Measurements from ENCODE around the gene MRPL49. TPM values are rescaled to one million over a fixed set of nuclear protein-coding genes. Genes with fewer than 3 reads are reported as not detected.

Gene MRPL49
- total and polyA plus RNA-seq, 9 of the 15 experiments (the other 6 are each of a cell fraction or from before 2014, with no cell fraction given), result 74.3 to 132 (median 91.2) TPM

GRCh38 chr11:65134952-65135632 lies 13.0 kb downstream of the MRPL49 start (continued):
- TF ChIP-seq ATF1 (CRISPR knock-in tag; IDR thresholded peaks at IDR 0.05) (no peak), ATF1 (tag; IDR thresholded peaks at IDR 0.05) (peak; percentile 93), BMI1 (IDR thresholded peaks at IDR 0.05; ENCODE audit: low read length) (peak; percentile 89), ZNF121 (CRISPR knock-in tag; conservative IDR thresholded peaks at IDR 0.05) (no peak), ZNF175 (CRISPR knock-in tag; IDR thresholded peaks at IDR 0.05; ENCODE audit: low read depth) (no peak), KLF10 (CRISPR knock-in tag; IDR thresholded peaks at IDR 0.05) (no peak), IRF9 (tag; IDR thresholded peaks at IDR 0.05) (no peak), CBFA2T3 (IDR thresholded peaks at IDR 0.05) (no peak), CBX2 (IDR thresholded peaks at IDR 0.05; ENCODE audit: insufficient read depth, low read length, poor library complexity, severe bottlenecking) (no peak), CBX8 (IDR thresholded peaks at IDR 0.05; ENCODE audit: borderline replicate concordance, extremely low read depth, low read depth, low read length, poor library complexity, severe bottlenecking) (no peak), SP2 (IDR thresholded peaks at IDR 0.05; ENCODE audit: extremely low read depth, low read depth, low read length, poor library complexity, severe bottlenecking) (peak; percentile 72), NFIC (IDR thresholded peaks at IDR 0.05) (peak; percentile 35), PRPF4 (IDR thresholded peaks at IDR 0.05; ENCODE audit: insufficient read depth, low read depth, low read length, poor library complexity, severe bottlenecking) (no peak), E2F8 (IDR thresholded peaks at IDR 0.05; ENCODE audit: low read depth, partially characterized antibody) (no peak), ELK1 (CRISPR knock-in tag; IDR thresholded peaks at IDR 0.05) (no peak), KDM5B (IDR thresholded peaks at IDR 0.05; ENCODE audit: insufficient replicate concordance, low read depth, low read length) (peak; percentile 77), GABPA (tag; conservative IDR thresholded peaks at IDR 0.05; ENCODE audit: low read depth) (no peak), ETS1 (conservative IDR thresholded peaks at IDR 0.05; ENCODE audit: control insufficient read depth, low read depth, low read length) (no peak), MYBL2 (IDR thresholded peaks at IDR 0.05; ENCODE audit: low read depth) (no peak), MYBL2 (CRISPR knock-in tag; IDR thresholded peaks at IDR 0.05; ENCODE audit: borderline replicate concordance) (no peak), NFE2 (IDR thresholded peaks at IDR 0.05; ENCODE audit: low read depth) (no peak), TGIF2 (CRISPR knock-in tag; IDR thresholded peaks at IDR 0.05) (no peak)
